HCT116 (cell line): ENCODE data around the gene PRM2. TPM values are rescaled to one million over a fixed set of nuclear protein-coding genes. Genes with fewer than 3 reads are reported as not detected.

Experiments
- ATAC-seq: fragments of 200-7000 bp; cut with Tn5 transposase; 2 replicates; pipeline ENCODE4 v1.9.1; 2020; ENCODE audit warnings: mild to moderate bottlenecking, moderate library complexity
- BruUV-seq: library from RNA; stranded (reverse); fragments of 400-500 nt; replicated peaks from 2 replicates; lab custom pipeline; 2021; lab: Mats Ljungman, UMichigan
- CTCF ChIA-PET: fragments of 300-600 bp; sonication (Branson Sonifier 250); formaldehyde crosslinking; loops from one replicate; lab custom pipeline; 2021; ENCODE audit warnings: antibody characterized with exemption; lab: Charles Lee
- POLR2A ChIA-PET: fragments of 300-600, 350-600 bp; sonication (Branson Sonifier 250); formaldehyde crosslinking; loops from one replicate; lab custom pipeline; 2021; ENCODE audit warnings: antibody characterized with exemption; lab: Charles Lee
- RAD21 ChIA-PET, 2 experiments: fragments of 300-600 bp; sonication (Branson Sonifier 250); formaldehyde crosslinking; loops; one replicate each; lab custom pipeline; 2023; ENCODE audit warnings: low total read pairs in 2 of 2; ENCODE audit not compliant: uncharacterized antibody in 2 of 2, unreplicated experiment in 2 of 2, low non-redundant PET in 1 of 2; lab: Charles Lee
- DNase-seq: peaks from one replicate; pipeline ENCODE4 v3.0.0-alpha.2; 2010; ENCODE audit warnings: low read depth, low spot score
- H2AFZ ChIP-seq: fragments of 200-600 bp; shearing (Covaris generic), sonication (generic); 2 replicates; pipeline ENCODE4 v1.6.1; 2017; ENCODE audit warnings: low read depth, mixed run types, mixed read lengths, antibody characterized with exemption, low read length; ENCODE audit not compliant: poor library complexity, severe bottlenecking
- H3K27ac ChIP-seq: 2 replicates; pipeline ENCODE4 v1.5.1; 2012; ENCODE audit warnings: low read depth, low read length
- H3K27me3 ChIP-seq: fragments of 200-600 bp; sonication (generic); 2 replicates; pipeline ENCODE4 v1.6.1; 2016; ENCODE audit warnings: mixed run types, low read length, mixed read lengths; ENCODE audit not compliant: insufficient read depth
- H3K36me3 ChIP-seq, 2 experiments: fragments of 200-500 bp in 1 of 2; fragments of 200-600 bp in 1 of 2; sonication (Bioruptor generic) in 1 of 2; sonication (generic) in 1 of 2; 2 replicates each; pipeline versions ENCODE4 v1.5.1 to v1.6.1; 2014 to 2016; ENCODE audit warnings: low read length in 2 of 2, inconsistent platforms in 1 of 2, mixed read lengths in 1 of 2, mixed run types in 1 of 2; ENCODE audit not compliant: insufficient read depth in 2 of 2, control insufficient read depth in 1 of 2
- H3K4me1 ChIP-seq, 2 experiments: fragments of 200-600 bp in 1 of 2; sonication (generic) in 1 of 2; 2 replicates each; pipeline versions ENCODE4 v1.5.1 to v1.6.1; 2012 to 2017; ENCODE audit warnings: low read length in 2 of 2, inconsistent platforms in 1 of 2, mild to moderate bottlenecking in 1 of 2, mixed read lengths in 1 of 2, mixed run types in 1 of 2, moderate library complexity in 1 of 2; ENCODE audit not compliant: insufficient read depth in 2 of 2, control insufficient read depth in 1 of 2
- H3K4me2 ChIP-seq: fragments of 200-600 bp; sonication (generic); 2 replicates; pipeline ENCODE4 v1.6.1; 2017; ENCODE audit warnings: mixed run types, low read length, mixed read lengths
- H3K4me3 ChIP-seq, 2 experiments: fragments of 200-600 bp in 1 of 2; sonication (generic) in 1 of 2; replicated peaks in 1 of 2; 2 replicates each; pipeline ENCODE4 v1.5.1; 2011 to 2016; ENCODE audit warnings: low read length in 2 of 2, control low read depth in 1 of 2, low read depth in 1 of 2, mild to moderate bottlenecking in 1 of 2, mixed read lengths in 1 of 2, mixed run types in 1 of 2
- H3K79me2 ChIP-seq: fragments of 200-600 bp; sonication (generic); 2 replicates; pipeline ENCODE4 v1.6.1; 2017; ENCODE audit warnings: mild to moderate bottlenecking, mixed run types, low read length, moderate library complexity, mixed read lengths; ENCODE audit not compliant: insufficient read depth
- H3K9ac ChIP-seq: fragments of 200-600 bp; sonication (generic); 2 replicates; pipeline ENCODE4 v1.6.1; 2016; ENCODE audit warnings: low read length, mixed read lengths
- H3K9me2 ChIP-seq: fragments of 200-600 bp; sonication (generic), shearing (Covaris generic); 2 replicates; pipeline ENCODE4 v1.6.1; 2017; ENCODE audit warnings: mixed run types, mild to moderate bottlenecking, moderate library complexity; ENCODE audit not compliant: insufficient read depth
- H3K9me3 ChIP-seq, 2 experiments: fragments of 200-500 bp in 1 of 2; fragments of 200-600 bp in 1 of 2; sonication (Bioruptor generic) in 1 of 2; sonication (generic) in 1 of 2; 2 replicates each; pipeline ENCODE4 v1.6.1; 2014 to 2017; ENCODE audit warnings: low read length in 2 of 2, mixed read lengths in 2 of 2, inconsistent platforms in 1 of 2, low read depth in 1 of 2, mild to moderate bottlenecking in 1 of 2, mixed run types in 1 of 2, moderate library complexity in 1 of 2; ENCODE audit not compliant: control insufficient read depth in 1 of 2, insufficient read depth in 1 of 2
- H4K20me1 ChIP-seq: fragments of 200-600 bp; sonication (generic), shearing (Covaris generic); 2 replicates; pipeline ENCODE4 v1.6.1; 2017; ENCODE audit warnings: mixed run types, mild to moderate bottlenecking, moderate library complexity; ENCODE audit not compliant: insufficient read depth
- CBX3 ChIP-seq: IDR thresholded peaks from 2 replicates; pipeline ENCODE4 v1.6.1; 2012; ENCODE audit warnings: low read depth
- CEBPB ChIP-seq: IDR thresholded peaks from 2 replicates; pipeline ENCODE4 v1.6.1; 2012; ENCODE audit warnings: low read depth
- ELF1 ChIP-seq: IDR thresholded peaks from 2 replicates; pipeline ENCODE4 v1.6.1; 2012; ENCODE audit warnings: low read depth, borderline replicate concordance
- EZH2phosphoT487 ChIP-seq: fragments of 200-600 bp; IDR thresholded peaks from 2 replicates; pipeline ENCODE4 v1.6.1; 2018; ENCODE audit warnings: antibody characterized with exemption, borderline replicate concordance
- JUND ChIP-seq: IDR thresholded peaks from 2 replicates; pipeline ENCODE4 v1.6.1; 2012
- POLR2A ChIP-seq: IDR thresholded peaks from 2 replicates; pipeline ENCODE4 v1.7.0; 2011; ENCODE audit warnings: borderline replicate concordance; ENCODE audit not compliant: insufficient read depth, insufficient read length; ENCODE audit errors: extremely low read depth
- POLR2AphosphoS5 ChIP-seq: IDR thresholded peaks from 2 replicates; pipeline ENCODE4 v1.6.1; 2011; ENCODE audit warnings: mild to moderate bottlenecking, low read depth, low read length, moderate library complexity
- SP1 ChIP-seq: IDR thresholded peaks from 2 replicates; pipeline ENCODE4 v1.6.1; 2012; ENCODE audit warnings: low read depth
- SRF ChIP-seq: IDR thresholded peaks from 2 replicates; pipeline ENCODE4 v1.6.1; 2012; ENCODE audit warnings: low read depth
- ZFX ChIP-seq: fragments of 450-650 bp; IDR thresholded peaks from 2 replicates; pipeline ENCODE4 v1.6.1; 2017
- intact Hi-C: fragments of 100-400 bp; cut with micrococcal nuclease; formaldehyde crosslinking; loops from 2 replicates; pipeline ENCODE4 v1.10.0; 2022
- total RNA-seq: library from RNA; stranded (reverse); gene quantifications from one replicate; pipeline ENCODE4 v1.2.1, GENCODE V29; 2021; ENCODE audit not compliant: unreplicated experiment
- TF ChIP-seq, protein P1 (sequence below): IDR thresholded peaks from 2 replicates; pipeline ENCODE4 v1.6.1; 2011; ENCODE audit warnings: mild to moderate bottlenecking, low read length, moderate library complexity; ENCODE audit not compliant: insufficient replicate concordance; ENCODE audit errors: extremely low read depth
- TF ChIP-seq, protein P2 (sequence below): IDR thresholded peaks from 2 replicates; pipeline ENCODE4 v1.6.1; 2012; ENCODE audit warnings: low read depth

PRM2 gene
- total RNA-seq, 1 experiment from 2014 or later: not detected

DNA sequence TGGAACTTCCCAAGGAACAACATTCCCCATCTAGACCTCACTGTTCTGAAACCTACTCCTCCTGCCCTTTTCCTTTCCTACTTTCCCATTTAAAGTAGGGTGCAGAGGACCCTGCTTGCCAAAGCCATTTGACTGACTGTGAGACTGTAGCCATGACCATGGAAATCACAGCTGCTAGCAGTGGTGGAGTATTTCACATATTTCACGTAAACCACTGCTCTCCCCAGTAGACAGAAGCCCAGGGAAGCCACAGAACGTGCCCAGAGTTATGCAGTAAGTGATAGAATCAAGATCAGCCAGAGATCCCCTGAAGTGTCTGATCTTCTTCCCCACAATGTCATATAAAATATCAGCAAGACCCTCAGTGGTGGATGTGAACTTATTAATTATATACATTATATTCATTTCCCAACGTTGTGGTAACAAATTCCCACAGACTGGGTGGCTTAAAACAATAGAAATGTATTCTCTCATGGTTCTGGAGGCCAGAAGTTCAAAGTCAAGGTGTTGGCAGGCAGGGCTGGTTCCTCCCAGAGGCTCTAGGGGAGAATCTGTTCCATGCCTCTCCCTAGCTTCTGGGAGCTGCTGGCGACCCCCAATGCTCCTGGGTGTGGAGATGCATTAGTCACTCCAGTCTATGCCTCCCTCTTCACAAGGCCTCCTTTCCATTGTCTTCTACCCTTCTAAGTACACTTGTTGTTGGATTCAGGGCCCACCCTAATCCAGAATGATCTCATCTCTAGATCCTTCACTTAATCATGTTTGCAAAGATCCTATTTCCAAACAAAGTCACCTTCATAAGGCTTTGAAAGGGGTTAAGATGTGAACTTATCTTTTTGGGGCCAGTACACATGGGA lies 25.6 kb upstream of the PRM2 start:
- TF ChIP-seq EZH2phosphoT487 (no peak), SP1 (no peak), POLR2AphosphoS5 (no peak), ELF1 (no peak), SRF (no peak), ZFX (no peak), CBX3 (no peak), JUND (no peak), CEBPB (no peak), POLR2A (no peak)
- TF ChIP-seq, protein P1, sequence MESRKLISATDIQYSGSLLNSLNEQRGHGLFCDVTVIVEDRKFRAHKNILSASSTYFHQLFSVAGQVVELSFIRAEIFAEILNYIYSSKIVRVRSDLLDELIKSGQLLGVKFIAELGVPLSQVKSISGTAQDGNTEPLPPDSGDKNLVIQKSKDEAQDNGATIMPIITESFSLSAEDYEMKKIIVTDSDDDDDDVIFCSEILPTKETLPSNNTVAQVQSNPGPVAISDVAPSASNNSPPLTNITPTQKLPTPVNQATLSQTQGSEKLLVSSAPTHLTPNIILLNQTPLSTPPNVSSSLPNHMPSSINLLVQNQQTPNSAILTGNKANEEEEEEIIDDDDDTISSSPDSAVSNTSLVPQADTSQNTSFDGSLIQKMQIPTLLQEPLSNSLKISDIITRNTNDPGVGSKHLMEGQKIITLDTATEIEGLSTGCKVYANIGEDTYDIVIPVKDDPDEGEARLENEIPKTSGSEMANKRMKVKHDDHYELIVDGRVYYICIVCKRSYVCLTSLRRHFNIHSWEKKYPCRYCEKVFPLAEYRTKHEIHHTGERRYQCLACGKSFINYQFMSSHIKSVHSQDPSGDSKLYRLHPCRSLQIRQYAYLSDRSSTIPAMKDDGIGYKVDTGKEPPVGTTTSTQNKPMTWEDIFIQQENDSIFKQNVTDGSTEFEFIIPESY: no peak
- TF ChIP-seq, protein P2, sequence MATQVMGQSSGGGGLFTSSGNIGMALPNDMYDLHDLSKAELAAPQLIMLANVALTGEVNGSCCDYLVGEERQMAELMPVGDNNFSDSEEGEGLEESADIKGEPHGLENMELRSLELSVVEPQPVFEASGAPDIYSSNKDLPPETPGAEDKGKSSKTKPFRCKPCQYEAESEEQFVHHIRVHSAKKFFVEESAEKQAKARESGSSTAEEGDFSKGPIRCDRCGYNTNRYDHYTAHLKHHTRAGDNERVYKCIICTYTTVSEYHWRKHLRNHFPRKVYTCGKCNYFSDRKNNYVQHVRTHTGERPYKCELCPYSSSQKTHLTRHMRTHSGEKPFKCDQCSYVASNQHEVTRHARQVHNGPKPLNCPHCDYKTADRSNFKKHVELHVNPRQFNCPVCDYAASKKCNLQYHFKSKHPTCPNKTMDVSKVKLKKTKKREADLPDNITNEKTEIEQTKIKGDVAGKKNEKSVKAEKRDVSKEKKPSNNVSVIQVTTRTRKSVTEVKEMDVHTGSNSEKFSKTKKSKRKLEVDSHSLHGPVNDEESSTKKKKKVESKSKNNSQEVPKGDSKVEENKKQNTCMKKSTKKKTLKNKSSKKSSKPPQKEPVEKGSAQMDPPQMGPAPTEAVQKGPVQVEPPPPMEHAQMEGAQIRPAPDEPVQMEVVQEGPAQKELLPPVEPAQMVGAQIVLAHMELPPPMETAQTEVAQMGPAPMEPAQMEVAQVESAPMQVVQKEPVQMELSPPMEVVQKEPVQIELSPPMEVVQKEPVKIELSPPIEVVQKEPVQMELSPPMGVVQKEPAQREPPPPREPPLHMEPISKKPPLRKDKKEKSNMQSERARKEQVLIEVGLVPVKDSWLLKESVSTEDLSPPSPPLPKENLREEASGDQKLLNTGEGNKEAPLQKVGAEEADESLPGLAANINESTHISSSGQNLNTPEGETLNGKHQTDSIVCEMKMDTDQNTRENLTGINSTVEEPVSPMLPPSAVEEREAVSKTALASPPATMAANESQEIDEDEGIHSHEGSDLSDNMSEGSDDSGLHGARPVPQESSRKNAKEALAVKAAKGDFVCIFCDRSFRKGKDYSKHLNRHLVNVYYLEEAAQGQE: no peak
- no peak for ATAC-seq

More for the DNA sequence above, 25.6 kb upstream of the PRM2 start:
- no peak for DNase-seq
- H3K4me2 ChIP-seq: no peak overlapping the region
- no peaks in the 10 kb centered on the region for H3K9me2 ChIP-seq
- no peak overlapping the region for H3K9ac ChIP-seq
- no peaks in the 10 kb centered on the region for H3K4me1 ChIP-seq
- no peaks in the 10 kb centered on the region for H4K20me1 ChIP-seq
- ChIA-PET POLR2A (interaction anchor here (1.4 kb wide), 1 partner anchor 46 kb away, joined by 4 read pairs; the partner anchor contains the start of gene SOCS1), CTCF (interaction anchor here (1.7 kb wide), 1 partner anchor 55 kb away, joined by 3 read pairs; no protein-coding TSS in a partner anchor), RAD21 (no interaction called here)
- no peak overlapping the region for H3K27ac ChIP-seq
- intact Hi-C loops: no loop called here
- no peaks in the 10 kb centered on the region for H3K79me2 ChIP-seq
- no peak overlapping the region for H2AFZ ChIP-seq
- H3K9me3 ChIP-seq: no peaks in the 10 kb centered on the region
- no peaks in the 10 kb centered on the region for H3K36me3 ChIP-seq
- H3K27me3 ChIP-seq: no peaks in the 10 kb centered on the region
- no TSS peak for BruUV-seq
- no peak overlapping the region for H3K4me3 ChIP-seq
